Gastroesophageal sphincter (tissue), 4 donors: ENCODE measurements around the gene LEP. TPM values are rescaled to one million over a fixed set of nuclear protein-coding genes. Genes with fewer than 3 reads are reported as not detected.

Experiments used
- ATAC-seq: fragments of 150-250 bp; one replicate; pipeline ENCODE4 v1.9.1; 2016; ENCODE audit warnings: mild to moderate bottlenecking, moderate library complexity
- H3K27ac ChIP-seq, 4 donors: fragments of 200-600 bp; sonication (generic) in 3 of 4; 1 replicate in 3 of 4; 2 replicates in 1 of 4; pipeline ENCODE4 v1.5.1; 2016 to 2019
- H3K27me3 ChIP-seq: fragments of 200-600 bp; sonication (generic); one replicate; pipeline ENCODE4 v1.5.1; 2019
- H3K36me3 ChIP-seq, 2 donors: fragments of 200-600 bp; sonication (generic); one replicate each; pipeline ENCODE4 v1.5.1; 2019; ENCODE audit warnings: control low read depth in 1 of 2
- H3K4me1 ChIP-seq, 3 donors: fragments of 200-600 bp; sonication (generic); 1 replicate in 2 of 3; 2 replicates in 1 of 3; pipeline ENCODE4 v1.5.1; 2016 to 2019; ENCODE audit warnings: control low read depth in 2 of 3
- H3K4me3 ChIP-seq, 2 donors: fragments of 200-600 bp; sonication (generic); one replicate each; pipeline ENCODE4 v1.5.1; 2019; ENCODE audit warnings: mild to moderate bottlenecking in 1 of 2, moderate library complexity in 1 of 2
- H3K9me3 ChIP-seq, 3 donors: fragments of 200-600 bp; sonication (generic); one replicate each; pipeline ENCODE4 v1.5.1; 2017 to 2019; ENCODE audit warnings: control low read depth in 2 of 3
- EP300 ChIP-seq: sonication (generic); formaldehyde crosslinking; IDR thresholded peaks from one replicate; pipeline ENCODE4 v1.6.1; 2017; ENCODE audit warnings: antibody characterized with exemption, mild to moderate bottlenecking
- POLR2A ChIP-seq, 2 donors: fragments of 450-650 bp; IDR thresholded peaks; one replicate each; pipeline ENCODE4 v1.6.1; 2017; ENCODE audit warnings: antibody characterized with exemption in 2 of 2, mild to moderate bottlenecking in 2 of 2, moderate library complexity in 1 of 2
- POLR2AphosphoS5 ChIP-seq: sonication (generic); formaldehyde crosslinking; IDR thresholded peaks from one replicate; pipeline ENCODE4 v1.6.1; 2017; ENCODE audit warnings: antibody characterized with exemption
- WGBS, 2 donors: methylation state at CpG; one replicate each; pipeline ENCODE4 v1.1.5; 2018; ENCODE audit warnings: low coverage in 1 of 2; 5-methylcytosine and 5-hydroxymethylcytosine counted together
- total RNA-seq, 4 donors: library from RNA; depleted of rRNA; stranded (reverse); fragments of >200 nt; gene quantifications; one replicate each; pipeline ENCODE4 v1.1.0, GENCODE V29; 2016
- TF ChIP-seq, protein P1 (sequence below), 4 experiments: fragments of 200-600 bp in 2 of 4; fragments of 450-650 bp in 2 of 4; sonication (generic) in 1 of 4; IDR thresholded peaks; one replicate each; pipeline ENCODE4 v1.5.1; 2017 to 2019; ENCODE audit warnings: antibody characterized with exemption in 4 of 4, mild to moderate bottlenecking in 2 of 4, moderate library complexity in 2 of 4

The LEP gene
- total RNA-seq, 4 donors from 2014 or later: 0.15 to 6.6 TPM; not detected in 2

- Histone ChIP-seq H3K36me3 (no peaks in the 10 kb centered on the region), H3K27ac (no peak overlapping the region), H3K4me1 (no peaks in the 10 kb centered on the region), H3K9me3 (no peaks in the 10 kb centered on the region), H3K27me3 (peaks cover 12% of the 10 kb centered on the region), H3K4me3 (no peak overlapping the region)
- 88% methylated on average over 5 of the region's 12 CpGs; no CpG with 5 or more reads in 1 of the 2 donors for WGBS, 2 donors
- ATAC-seq: no peak
- no peak for TF ChIP-seq POLR2AphosphoS5
- TF ChIP-seq, protein P1, sequence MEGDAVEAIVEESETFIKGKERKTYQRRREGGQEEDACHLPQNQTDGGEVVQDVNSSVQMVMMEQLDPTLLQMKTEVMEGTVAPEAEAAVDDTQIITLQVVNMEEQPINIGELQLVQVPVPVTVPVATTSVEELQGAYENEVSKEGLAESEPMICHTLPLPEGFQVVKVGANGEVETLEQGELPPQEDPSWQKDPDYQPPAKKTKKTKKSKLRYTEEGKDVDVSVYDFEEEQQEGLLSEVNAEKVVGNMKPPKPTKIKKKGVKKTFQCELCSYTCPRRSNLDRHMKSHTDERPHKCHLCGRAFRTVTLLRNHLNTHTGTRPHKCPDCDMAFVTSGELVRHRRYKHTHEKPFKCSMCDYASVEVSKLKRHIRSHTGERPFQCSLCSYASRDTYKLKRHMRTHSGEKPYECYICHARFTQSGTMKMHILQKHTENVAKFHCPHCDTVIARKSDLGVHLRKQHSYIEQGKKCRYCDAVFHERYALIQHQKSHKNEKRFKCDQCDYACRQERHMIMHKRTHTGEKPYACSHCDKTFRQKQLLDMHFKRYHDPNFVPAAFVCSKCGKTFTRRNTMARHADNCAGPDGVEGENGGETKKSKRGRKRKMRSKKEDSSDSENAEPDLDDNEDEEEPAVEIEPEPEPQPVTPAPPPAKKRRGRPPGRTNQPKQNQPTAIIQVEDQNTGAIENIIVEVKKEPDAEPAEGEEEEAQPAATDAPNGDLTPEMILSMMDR (IDR thresholded peaks at IDR 0.05): no peak
Observed at GRCh38 chr7:128260069-128260795, 19.2 kb downstream of the LEP start.

- WGBS, 2 donors: 95 to 100% methylated on average over 4 to 10 of the region's 15 CpGs
- Histone ChIP-seq H3K4me1 (peaks cover 0 to 13% (median 0%) of the 10 kb centered on the region in 3 donors), H3K27me3 (peaks cover 12% of the 10 kb centered on the region), H3K27ac (no peak overlapping the region), H3K36me3 (no peaks in the 10 kb centered on the region), H3K4me3 (no peak overlapping the region), H3K9me3 (no peaks in the 10 kb centered on the region)
- ATAC-seq: no peak
- TF ChIP-seq EP300 (no peak), POLR2A (IDR thresholded peaks at IDR 0.05) (no peak), POLR2AphosphoS5 (no peak)
- TF ChIP-seq, protein P1 (IDR thresholded peaks at IDR 0.05): no peak
Observed at GRCh38 chr7:128262273-128263028, 21.4 kb downstream of the LEP start.

- no peaks in the 10 kb centered on the region for H3K9me3 ChIP-seq
- 79 to 100% methylated on average over 1 to 2 of the region's 3 CpGs for WGBS, 2 donors
Observed at GRCh38 chr7:128263420-128263819, 22.3 kb downstream of the LEP start.

GRCh38 chr7:128264477-128264876 lies 23.4 kb downstream of the LEP start:
- Histone ChIP-seq H3K4me3 (no peak overlapping the region), H3K36me3 (no peaks in the 10 kb centered on the region), H3K4me1 (peaks cover 0 to 17% (median 0%) of the 10 kb centered on the region in 3 donors), H3K27ac (no peak overlapping the region), H3K9me3 (no peaks in the 10 kb centered on the region), H3K27me3 (peaks cover 17% of the 10 kb centered on the region)
- no peak for ATAC-seq
- TF ChIP-seq, protein P1 (IDR thresholded peaks at IDR 0.05): no peak
- TF ChIP-seq EP300 (no peak), POLR2A (IDR thresholded peaks at IDR 0.05) (no peak), POLR2AphosphoS5 (no peak)
- WGBS, 2 donors: no CpG with 5 or more reads among the region's 2 CpGs

More at GRCh38 chr7:128263420-128263819, 22.3 kb downstream of the LEP start:
- TF ChIP-seq POLR2AphosphoS5 (no peak), EP300 (no peak), POLR2A (IDR thresholded peaks at IDR 0.05) (no peak)
- TF ChIP-seq, protein P1 (IDR thresholded peaks at IDR 0.05): no peak
- ATAC-seq: no peak
- Histone ChIP-seq H3K27ac (no peak overlapping the region), H3K4me3 (no peak overlapping the region), H3K27me3 (peaks cover 12% of the 10 kb centered on the region), H3K4me1 (peaks cover 0 to 17% (median 0%) of the 10 kb centered on the region in 3 donors), H3K36me3 (no peaks in the 10 kb centered on the region)
